Omental fat pad (tissue), 4 donors: Measurements from ENCODE around the gene ANAPC1. TPM values are rescaled to one million over a fixed set of nuclear protein-coding genes. Genes with fewer than 3 reads are reported as not detected.
"Not testable (repeated sequence)": the region's sequence is repeated elsewhere in the genome, so short reads cannot be mapped to it uniquely, and the experiment has no call there.

ENCODE experiments used
- ATAC-seq: fragments of 150-250 bp; one replicate; pipeline ENCODE4 v1.9.1; 2016; ENCODE audit warnings: mild to moderate bottlenecking, moderate library complexity; ENCODE audit not compliant: low FRiP score
- DNase-seq: peaks from one replicate; pipeline ENCODE4 v3.0.0-alpha.2; 2019; ENCODE audit warnings: low spot score
- total RNA-seq, 4 donors: library from RNA; depleted of rRNA; stranded (reverse); fragments of >200 nt; gene quantifications; one replicate each; pipeline ENCODE4 v1.1.0, GENCODE V29; 2016

The ANAPC1 gene
- total RNA-seq, 4 donors from 2014 or later: 30.3 to 59.6 (median 38.5) TPM

DNA sequence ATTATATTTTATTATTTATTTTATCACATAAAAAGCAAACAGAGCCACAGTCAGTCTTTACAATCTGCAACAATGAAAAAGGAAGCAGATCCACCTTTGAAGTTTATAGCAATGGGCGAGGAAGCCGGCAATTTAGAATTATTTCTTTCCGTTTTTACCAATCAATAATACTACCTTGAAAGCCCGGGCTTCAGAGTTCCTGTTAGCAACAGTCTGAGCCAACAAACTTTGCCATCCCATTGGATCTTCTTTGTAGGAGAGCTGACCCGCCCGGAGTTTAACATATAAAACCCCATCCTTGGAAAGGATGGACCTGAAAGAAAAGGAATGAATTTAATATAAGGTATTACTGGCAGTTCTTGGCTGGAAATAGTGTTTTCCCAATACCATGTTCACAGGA lies 101.8 kb downstream of the ANAPC1 start:
- DNase-seq, ATAC-seq: not testable (repeated sequence)

DNA sequence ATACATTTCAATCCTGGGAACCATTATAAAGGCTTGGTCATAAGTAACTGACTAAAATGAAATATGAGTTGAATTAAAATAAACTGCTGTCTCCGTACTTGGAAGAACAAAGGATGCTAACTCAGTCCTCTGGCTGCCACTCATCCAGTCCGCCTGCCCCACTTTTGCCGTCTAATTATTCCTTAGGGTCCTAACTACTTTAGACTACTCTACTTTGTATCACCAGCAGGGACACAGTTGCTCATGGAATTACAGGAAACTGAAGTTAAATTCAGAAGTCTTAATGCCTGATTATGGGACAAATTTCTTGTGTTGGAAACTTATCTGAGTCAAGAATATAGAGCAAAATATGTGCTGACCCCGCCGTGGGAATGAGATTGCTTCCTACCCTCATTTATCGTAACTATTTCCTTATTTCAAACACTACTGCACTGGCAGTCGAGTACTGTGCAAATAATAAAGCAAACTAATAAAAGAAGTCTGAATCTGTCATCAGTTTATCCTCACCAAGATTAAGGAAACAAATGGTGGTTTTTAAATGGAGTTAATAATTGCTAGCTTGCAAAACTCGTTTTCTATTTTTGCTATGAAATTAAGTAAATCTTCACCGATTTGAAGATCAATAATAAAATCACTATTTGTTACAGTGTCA lies 102.4 kb downstream of the ANAPC1 start:
- DNase-seq, ATAC-seq: not testable (repeated sequence)

DNA sequence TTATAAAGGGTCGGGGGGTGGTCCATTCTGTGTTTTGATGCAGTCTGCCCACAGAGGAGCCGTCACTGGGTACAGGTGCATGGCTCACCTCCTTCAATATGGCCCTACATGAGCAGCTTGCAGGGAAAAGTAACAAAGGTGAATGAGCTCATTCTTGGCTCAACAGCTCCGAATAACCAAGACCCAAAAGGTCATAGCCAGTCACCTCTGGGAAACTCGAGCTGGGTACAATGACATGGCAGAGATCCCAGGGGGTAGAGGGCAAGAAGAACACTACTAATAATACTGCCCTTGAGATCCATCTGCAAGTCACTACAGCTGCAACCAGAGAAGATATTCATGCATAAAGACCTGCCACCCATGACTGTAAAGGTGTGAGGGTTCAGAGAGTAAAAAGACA lies 106.8 kb downstream of the ANAPC1 start:
- not testable (repeated sequence) for DNase-seq, ATAC-seq

DNA sequence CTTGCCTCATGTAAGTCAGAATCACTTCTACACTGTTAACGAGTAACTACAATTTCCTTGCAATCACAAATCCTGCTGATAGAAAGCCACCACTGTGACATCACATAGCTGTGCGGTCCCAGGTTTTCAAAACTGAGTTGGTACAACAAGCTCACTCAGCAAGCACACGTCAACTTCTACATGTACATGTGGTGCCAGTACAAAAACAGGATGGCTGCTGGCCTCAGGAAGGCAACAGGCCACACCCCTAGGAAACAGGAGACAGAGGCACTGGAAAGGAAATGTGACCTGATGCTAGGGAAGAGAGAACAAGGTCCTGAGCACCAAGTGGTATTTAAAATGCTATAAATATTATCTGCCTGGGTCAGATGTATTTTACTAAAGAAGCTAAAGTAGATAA lies 107.7 kb downstream of the ANAPC1 start:
- ATAC-seq: not testable (repeated sequence)

DNA sequence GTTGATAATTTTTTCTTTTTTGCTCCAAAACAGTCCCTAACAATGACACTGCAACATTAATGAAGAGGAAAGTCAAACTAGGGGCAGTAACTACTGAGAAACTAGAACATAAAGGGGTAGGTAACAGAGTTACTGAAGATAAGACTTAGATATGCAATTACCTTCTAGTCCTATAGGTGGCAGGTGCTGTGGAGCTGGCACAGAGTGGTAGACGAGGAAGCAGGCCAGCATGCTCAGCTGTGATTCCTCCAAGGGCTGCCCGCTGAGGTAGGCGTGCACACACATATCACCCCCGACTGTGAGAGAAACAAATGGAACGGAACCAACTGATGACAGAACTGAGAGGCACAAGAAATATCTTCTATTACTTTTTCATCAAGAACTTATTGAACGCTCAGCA lies 111.8 kb downstream of the ANAPC1 start:
- not testable (repeated sequence) for ATAC-seq, DNase-seq

More for the DNA sequence above, 107.7 kb downstream of the ANAPC1 start:
- not testable (repeated sequence) for DNase-seq

DNA sequence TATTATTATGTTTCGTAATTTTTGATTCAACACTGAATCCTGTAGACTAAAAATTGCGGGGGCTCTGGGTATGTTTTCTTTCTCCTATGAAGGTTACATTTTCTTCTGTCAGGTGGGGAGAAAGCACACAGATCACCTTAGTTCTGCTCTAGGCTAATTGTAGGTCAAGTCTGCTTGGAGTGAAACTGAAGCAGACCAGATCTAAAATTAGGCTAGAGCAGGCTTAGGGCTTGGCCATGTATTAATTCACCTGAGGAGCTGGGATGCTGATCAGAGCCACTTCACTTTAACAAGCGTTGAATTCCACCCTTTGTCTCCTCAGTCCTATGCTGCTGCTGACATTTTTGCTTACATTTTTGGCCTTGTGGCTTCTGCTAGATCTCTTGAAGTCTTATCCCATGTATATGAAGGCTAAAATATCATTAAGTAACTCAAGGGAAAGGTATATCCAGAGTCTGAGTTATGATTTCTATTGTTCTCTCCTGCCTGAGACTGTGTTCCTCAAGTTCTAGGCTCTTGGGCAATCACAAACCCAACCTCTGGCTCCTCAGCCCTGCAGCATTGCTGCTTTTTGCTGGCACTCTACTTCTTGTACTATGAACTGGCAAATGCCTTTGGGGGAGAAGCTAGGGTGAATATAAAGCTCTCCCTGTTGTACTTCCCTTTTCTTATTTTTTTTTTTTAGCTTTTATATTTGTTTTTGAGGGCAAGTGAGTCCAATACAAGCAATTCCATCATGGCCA lies 112.9 kb downstream of the ANAPC1 start:
- not testable (repeated sequence) for ATAC-seq, DNase-seq

DNA sequence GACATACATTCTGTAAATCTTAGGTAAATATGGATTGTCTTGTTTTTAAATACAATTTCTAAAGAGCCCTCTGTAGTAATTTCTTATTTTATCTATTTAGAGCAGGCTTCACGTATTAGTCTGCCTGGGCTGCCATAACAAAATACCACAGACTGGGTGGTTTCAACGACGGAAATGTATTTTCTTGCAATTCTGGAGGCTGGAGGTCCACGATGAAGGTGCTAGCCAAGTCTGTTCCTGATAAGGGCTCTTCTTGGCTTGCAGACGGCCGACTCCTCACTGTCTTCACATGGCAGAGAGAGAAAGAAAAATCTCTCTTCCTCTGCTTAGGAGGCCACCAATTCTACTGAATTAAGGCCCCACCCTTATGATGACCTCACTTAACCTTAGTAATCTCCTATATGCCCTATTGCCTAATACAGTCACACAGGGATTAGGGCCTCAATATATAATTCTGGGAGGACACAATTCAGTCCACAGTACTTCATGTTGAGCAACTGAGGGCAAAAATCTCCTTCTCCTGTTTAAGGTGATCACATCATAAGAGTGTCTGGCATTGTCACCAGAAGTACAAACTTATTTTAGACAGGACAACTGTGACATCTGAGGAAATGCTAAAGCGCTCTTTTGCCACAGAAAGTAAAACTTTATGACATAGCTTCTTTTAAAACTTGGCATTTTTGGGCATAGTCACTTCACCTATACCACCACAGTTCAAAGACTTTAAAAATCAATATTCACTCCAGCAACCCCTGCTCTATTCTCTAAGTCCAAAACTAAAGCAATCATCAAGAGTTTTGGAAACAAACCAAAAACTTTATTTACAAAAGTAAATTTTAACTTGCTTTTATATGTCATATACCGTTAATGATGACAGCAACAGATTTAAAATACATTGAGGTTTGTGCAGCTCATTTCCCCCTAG lies 115.5 kb downstream of the ANAPC1 start:
- not testable (repeated sequence) for DNase-seq, ATAC-seq

DNA sequence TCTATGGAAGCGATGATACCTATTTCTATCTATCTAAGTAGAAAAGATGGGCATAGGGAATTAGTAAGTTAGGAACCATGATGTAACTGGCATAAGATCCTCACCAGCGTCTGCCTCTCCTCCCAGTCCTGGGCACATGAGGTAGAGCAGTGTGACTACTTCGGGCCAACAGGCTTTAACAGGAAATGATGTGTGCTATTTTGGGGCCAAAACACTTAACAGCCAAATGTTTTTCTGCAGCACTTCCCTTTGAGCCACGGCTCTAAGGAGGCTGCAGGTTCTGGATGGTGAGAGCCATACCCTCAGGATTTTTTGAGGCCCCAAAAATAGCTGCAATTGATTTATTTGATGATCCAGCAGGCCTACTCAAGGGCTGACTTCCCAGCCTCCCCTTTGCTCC lies 116.9 kb downstream of the ANAPC1 start:
- not testable (repeated sequence) for ATAC-seq, DNase-seq

DNA sequence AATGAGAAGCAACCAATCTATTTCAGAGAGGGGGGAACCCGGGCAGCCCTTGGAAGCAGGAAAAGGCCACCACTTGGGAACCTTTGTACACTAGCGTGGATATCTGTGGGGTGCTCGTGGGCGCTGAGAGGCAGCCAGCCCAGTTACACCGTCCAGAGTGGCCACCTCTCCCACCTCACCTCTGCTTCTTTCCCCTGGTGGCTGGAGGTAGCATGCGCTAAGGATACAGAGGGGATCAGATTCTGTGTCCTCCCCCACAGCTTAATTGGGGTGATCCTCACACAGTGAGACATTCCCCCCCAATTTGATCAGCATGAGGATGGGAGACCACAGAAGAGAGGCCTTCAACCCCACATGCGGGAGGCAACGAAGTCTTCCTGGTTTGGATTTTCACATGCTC lies 117.7 kb downstream of the ANAPC1 start:
- DNase-seq, ATAC-seq: not testable (repeated sequence)

DNA sequence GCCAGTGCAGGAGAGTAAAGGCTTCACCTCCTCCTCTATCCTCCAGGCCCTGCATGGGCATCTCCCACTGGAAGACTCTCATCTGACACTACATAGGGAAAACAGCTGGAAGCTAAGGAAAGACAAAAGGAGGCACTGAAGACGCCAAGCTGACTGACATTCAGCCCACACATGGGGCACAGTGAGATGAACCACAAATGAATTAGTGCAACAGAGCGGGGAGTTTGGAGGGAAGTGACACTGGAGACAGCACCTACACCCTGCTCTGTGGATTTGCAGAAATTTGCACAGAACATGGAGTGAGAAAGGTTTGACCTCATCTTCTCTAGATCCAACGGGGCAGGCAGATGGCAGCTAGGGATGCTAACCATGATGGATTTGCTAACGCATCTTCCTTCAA lies 119.8 kb downstream of the ANAPC1 start:
- not testable (repeated sequence) for DNase-seq, ATAC-seq

DNA sequence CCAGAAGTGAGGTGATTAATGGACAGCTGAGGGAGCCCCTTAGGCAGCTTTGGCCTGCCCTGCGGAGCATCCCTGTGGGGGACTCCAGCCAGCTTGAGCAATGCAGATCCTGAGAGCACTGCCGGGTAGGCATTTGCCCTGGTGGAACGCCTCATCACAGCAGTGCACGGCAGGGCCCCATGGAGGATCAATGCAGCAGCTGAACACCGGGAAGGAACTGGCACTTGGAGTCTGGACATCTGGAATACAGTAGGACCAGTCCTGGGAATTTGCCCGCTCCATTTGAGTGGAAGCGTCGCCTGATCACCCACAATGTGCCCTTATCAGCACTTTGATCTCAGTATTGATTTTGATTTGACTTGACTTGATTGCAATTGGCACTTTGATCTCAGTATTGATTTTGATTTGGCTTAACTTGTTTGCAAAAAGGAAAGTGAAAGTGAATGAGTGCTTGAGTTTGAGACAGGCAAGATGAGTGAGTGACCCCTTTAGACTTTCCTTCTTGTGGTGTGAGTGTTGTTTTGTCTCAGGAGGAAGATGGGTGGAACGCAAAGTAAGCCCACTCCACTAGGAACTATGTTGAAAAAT lies 123.2 kb downstream of the ANAPC1 start:
- not testable (repeated sequence) for DNase-seq, ATAC-seq

DNA sequence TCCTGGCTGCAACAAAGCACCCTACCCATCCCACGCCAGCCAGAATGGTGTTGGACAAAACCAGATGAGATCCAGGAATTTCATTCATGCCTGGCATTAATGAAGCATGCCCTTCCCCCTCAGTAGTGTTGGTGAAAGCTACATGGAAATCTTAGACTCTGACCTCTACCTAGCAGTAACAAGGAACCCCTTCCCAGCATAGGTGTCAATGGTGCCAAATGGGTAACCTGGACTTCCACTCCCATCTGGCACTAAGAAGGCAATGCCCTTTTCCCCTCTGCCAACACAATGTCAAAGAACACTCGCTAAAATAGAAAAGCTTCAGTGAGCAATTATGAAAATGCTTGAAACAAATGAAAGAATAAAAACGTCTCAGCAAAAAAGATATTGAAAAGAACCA lies 131.5 kb downstream of the ANAPC1 start:
- ATAC-seq, DNase-seq: not testable (repeated sequence)

DNA sequence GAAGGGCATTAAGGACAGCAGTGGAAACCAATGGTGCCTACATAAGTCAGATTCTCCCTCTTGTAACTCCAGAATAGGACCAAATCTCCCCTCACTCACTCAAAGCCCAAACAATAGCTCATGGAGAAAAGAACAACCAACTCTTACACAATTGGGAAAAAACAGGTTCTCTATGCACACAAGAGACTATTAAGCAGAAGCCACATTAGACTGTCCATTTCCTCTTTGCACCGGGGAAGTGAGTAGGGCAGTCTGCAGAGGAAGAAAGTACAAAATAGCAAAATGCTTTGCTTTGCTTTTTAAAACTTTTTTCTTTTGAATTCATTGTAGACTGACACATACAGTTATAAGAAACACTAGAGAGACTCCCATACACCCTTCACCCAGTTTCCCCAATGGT lies 133.4 kb downstream of the ANAPC1 start:
- not testable (repeated sequence) for DNase-seq, ATAC-seq

DNA sequence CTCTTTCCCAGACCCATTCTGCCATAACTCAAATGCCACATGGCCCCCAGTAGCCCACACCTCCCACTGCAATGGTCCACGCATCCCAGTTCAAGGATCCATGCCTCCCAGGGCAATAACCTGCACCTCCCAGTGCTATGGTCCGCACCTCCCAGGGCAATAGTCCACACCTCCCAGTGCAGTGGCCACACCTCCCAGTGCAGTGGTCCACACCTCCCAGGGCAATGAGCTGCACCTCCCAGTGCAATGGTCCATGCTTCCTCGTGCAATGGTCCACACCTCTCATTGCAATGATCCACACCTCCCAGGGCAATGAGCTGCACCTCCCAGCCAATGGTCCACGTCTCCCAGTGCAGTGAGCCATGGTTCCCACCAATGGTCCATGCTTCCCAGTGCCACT lies 135.6 kb downstream of the ANAPC1 start:
- not testable (repeated sequence) for DNase-seq, ATAC-seq

DNA sequence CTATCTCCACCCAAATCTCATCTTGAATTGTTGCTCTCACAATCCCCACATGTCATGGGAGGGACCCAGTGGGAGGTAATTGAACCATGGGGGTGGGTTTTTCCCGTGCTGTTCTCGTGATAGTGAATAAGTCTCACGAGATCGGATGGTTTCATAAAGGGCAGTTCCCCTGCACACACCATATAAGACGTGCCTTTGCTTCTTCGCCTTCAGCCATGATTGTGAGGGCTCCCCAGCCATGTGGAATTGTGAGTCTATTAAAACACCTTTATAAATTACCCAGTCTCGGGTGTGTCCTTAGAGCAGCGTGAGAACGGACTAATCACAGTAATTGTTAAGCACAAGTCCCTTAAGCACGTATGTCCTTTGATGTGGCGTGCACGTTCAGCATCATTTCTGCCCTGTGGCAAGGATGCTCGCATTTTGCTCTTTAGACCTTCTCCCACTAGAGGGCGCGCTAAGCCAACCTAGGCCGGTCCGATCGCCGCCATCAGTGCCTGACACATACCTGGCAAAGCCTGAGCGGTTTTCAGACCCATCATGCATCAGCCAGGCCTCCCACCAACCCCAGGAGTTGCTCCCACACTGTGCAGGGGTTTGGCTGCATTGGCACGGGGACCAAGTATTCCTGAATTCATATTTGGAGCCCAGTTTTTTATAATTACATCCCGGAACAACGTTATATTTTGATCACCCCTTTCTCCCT lies 136.4 kb downstream of the ANAPC1 start:
- DNase-seq: peak; percentile 45

DNA sequence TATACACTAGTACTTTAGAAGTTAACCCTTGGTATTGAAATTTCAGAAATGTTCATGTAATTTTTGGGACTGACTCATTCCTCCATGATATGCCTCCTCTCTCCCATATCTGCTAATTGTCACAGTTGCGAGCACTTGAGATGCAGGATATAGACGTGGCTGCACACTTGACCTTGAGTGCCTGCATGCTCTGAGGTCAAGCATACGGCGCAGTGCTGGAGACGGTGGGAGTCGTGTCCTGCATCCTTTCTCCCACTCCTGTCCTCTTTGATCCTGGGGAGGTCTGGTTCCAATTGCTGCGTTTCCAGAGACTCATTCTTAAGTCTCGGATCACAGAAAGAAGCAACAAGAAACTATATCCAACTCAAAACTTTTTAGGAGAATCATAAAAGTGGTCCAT lies 139.2 kb downstream of the ANAPC1 start:
- not testable (repeated sequence) for DNase-seq, ATAC-seq

More for the DNA sequence above, 136.4 kb downstream of the ANAPC1 start:
- ATAC-seq: peak; percentile 73

DNA sequence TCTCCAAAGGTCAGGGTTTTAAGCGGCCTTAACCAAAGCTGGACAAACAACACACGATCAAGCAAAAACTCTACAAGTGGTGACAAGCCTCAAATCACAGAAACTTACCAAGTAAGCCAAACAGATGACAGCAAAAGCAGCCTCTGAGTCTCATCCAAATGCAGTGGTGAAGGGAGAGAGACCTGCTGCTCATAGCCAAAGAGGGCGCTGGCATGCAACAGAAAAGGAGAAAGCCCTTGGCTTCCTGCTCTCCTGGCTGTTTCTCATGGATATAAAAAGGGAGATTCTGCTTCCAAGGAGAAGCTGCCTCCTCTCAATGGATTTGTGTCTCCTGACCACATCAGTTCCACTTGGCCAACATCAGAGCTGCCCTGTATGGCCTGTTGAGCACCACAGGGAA lies 142.5 kb downstream of the ANAPC1 start:
- not testable (repeated sequence) for DNase-seq, ATAC-seq
